K562 (cell line): Measurements from ENCODE around the gene CDC45. TPM values are rescaled to one million over a fixed set of nuclear protein-coding genes. Genes with fewer than 3 reads are reported as not detected.
A peak's percentile ranks its signal among the peaks of the same experiment; 100 is the strongest.

ENCODE experiments used
- ARID3A ChIP-seq: IDR thresholded peaks from 2 replicates; pipeline ENCODE4 v1.6.1; 2012; ENCODE audit warnings: low read depth, low read length, improper control_type of control experiment, borderline replicate concordance
- CAMTA2 ChIP-seq: fragments of 250-450 bp; sonication (Bioruptor Pico); conservative IDR thresholded peaks from 2 replicates; pipeline ENCODE4 v1.5.1; 2022
- ETV1 ChIP-seq: fragments of 450-650 bp; conservative IDR thresholded peaks from 2 replicates; pipeline ENCODE4 v1.6.1; 2016; ENCODE audit warnings: missing genetic modification characterization, control low read depth, low read depth, missing compliant biosample characterization
- GTF2F1 ChIP-seq: IDR thresholded peaks from 2 replicates; pipeline ENCODE4 v1.6.1; 2011; ENCODE audit warnings: low read depth, low read length, improper control_type of control experiment
- KDM2B ChIP-seq: fragments of 250-450 bp; sonication (Bioruptor Pico); IDR thresholded peaks from 2 replicates; pipeline ENCODE4 v1.8.0; 2021; ENCODE audit warnings: mild to moderate bottlenecking, moderate library complexity
- KDM4B ChIP-seq, 2 experiments: fragments of 450-650 bp in 1 of 2; sonication (generic) in 1 of 2; IDR thresholded peaks; 2 replicates each; pipeline ENCODE4 v1.6.1; 2016 to 2017; ENCODE audit warnings: borderline replicate concordance in 2 of 2, antibody characterized with exemption in 1 of 2, low read depth in 1 of 2, mild to moderate bottlenecking in 1 of 2
- PHB ChIP-seq: fragments of 250-450 bp; sonication (Bioruptor Pico); IDR thresholded peaks from 2 replicates; pipeline ENCODE4 v1.5.0; 2021
- RBM15 ChIP-seq: fragments of 200-400 bp; formaldehyde crosslinking; IDR thresholded peaks from 2 replicates; pipeline ENCODE4 v1.6.1; 2018; ENCODE audit warnings: mild to moderate bottlenecking, low read length, moderate library complexity; ENCODE audit not compliant: insufficient read depth
- RCOR1 ChIP-seq, 2 experiments: IDR thresholded peaks; 2 replicates each; pipeline ENCODE4 v1.6.1; 2012; ENCODE audit warnings: low read depth in 2 of 2, low read length in 2 of 2, borderline replicate concordance in 1 of 2, improper control_type of control experiment in 1 of 2
- SIRT6 ChIP-seq: IDR thresholded peaks from one replicate; pipeline ENCODE4 v1.6.1; 2012; ENCODE audit warnings: low read depth, mild to moderate bottlenecking, control low read depth, inconsistent platforms, low read length, moderate library complexity
- USF1 ChIP-seq: sonication (generic); formaldehyde crosslinking; IDR thresholded peaks from 2 replicates; pipeline ENCODE4 v1.9.0; 2022; ENCODE audit warnings: mild to moderate bottlenecking, missing genetic modification reagents
- ZBTB5 ChIP-seq: fragments of 450-650 bp; IDR thresholded peaks from 2 replicates; pipeline ENCODE4 v1.6.1; 2017; ENCODE audit warnings: antibody characterized with exemption
- ZFP1 ChIP-seq: fragments of 450-650 bp; formaldehyde crosslinking; IDR thresholded peaks from 2 replicates; pipeline ENCODE4 v1.4.0; 2020; ENCODE audit warnings: mild to moderate bottlenecking, mixed read lengths
- ZFX ChIP-seq: sonication (generic); formaldehyde crosslinking; IDR thresholded peaks from 2 replicates; pipeline ENCODE4 v1.8.0; 2022; ENCODE audit warnings: mild to moderate bottlenecking, missing genetic modification reagents, moderate library complexity
- ZKSCAN8 ChIP-seq: fragments of 200-800 bp; sonication (Bioruptor generic); IDR thresholded peaks from 2 replicates; pipeline ENCODE4 v1.6.1; 2016; ENCODE audit warnings: missing genetic modification characterization, missing compliant biosample characterization
- ZNF143 ChIP-seq: sonication (generic); formaldehyde crosslinking; IDR thresholded peaks from 2 replicates; pipeline ENCODE4 v1.9.0; 2022; ENCODE audit warnings: mild to moderate bottlenecking, missing genetic modification reagents
- ZNF184 ChIP-seq: sonication (generic); formaldehyde crosslinking; IDR thresholded peaks from 2 replicates; pipeline ENCODE4 v1.5.0; 2020; ENCODE audit warnings: missing genetic modification reagents
- ZNF436 ChIP-seq: fragments of 250-450, 450-650 bp; sonication (Bioruptor Pico); formaldehyde crosslinking; IDR thresholded peaks from 2 replicates; pipeline ENCODE4 v1.7.0; 2020; ENCODE audit warnings: mild to moderate bottlenecking
- polyA plus RNA-seq, 8 experiments: library from polyadenylated mRNA; depleted of rRNA in 4 of 8; stranded (reverse) in 5 of 8; unstranded in 3 of 8; fragments of >200 nt; fragmentation: Nextera tagmentation in 2 of 8; fragmentation: Illumina TruSeq in 1 of 8; extraction: Ambion mirVana in 2 of 8; extraction: Trizol in 1 of 8; gene quantifications; 2 replicates each; pipeline versions ENCODE4 v1.2.1 to v1.2.3, GENCODE V29; 2011 to 2014; ENCODE audit warnings: inconsistent platforms in 1 of 8, missing spikeins in 1 of 8
- total RNA-seq, 7 experiments: library from RNA; depleted of rRNA in 6 of 7; stranded (reverse); fragments of >200 nt in 6 of 7; fragmentation: Illumina TruSeq in 2 of 7; extraction: Trizol in 2 of 7; gene quantifications; 2 replicates each; pipeline versions ENCODE4 v1.2.1 to v1.2.3, GENCODE V29; 2011 to 2021; ENCODE audit warnings: low replicate concordance in 1 of 7
- TF ChIP-seq, protein P1 (sequence below): IDR thresholded peaks from 2 replicates; pipeline ENCODE4 v1.6.1; 2016; ENCODE audit warnings: missing genetic modification characterization, missing compliant biosample characterization
- TF ChIP-seq, protein P2 (sequence below): sonication (generic); formaldehyde crosslinking; IDR thresholded peaks from 2 replicates; pipeline ENCODE4 v1.8.0; 2022; ENCODE audit warnings: mild to moderate bottlenecking, missing genetic modification reagents
- TF ChIP-seq, protein P3 (sequence below): fragments of 250-450 bp; sonication (Bioruptor Pico); IDR thresholded peaks from 2 replicates; pipeline ENCODE4 v1.9.0; 2021; ENCODE audit warnings: mild to moderate bottlenecking

Gene CDC45
- total and polyA plus RNA-seq, 9 of the 15 experiments (the other 6 are each of a cell fraction or from before 2014, with no cell fraction given) = 251 to 580 (median 410) TPM

DNA sequence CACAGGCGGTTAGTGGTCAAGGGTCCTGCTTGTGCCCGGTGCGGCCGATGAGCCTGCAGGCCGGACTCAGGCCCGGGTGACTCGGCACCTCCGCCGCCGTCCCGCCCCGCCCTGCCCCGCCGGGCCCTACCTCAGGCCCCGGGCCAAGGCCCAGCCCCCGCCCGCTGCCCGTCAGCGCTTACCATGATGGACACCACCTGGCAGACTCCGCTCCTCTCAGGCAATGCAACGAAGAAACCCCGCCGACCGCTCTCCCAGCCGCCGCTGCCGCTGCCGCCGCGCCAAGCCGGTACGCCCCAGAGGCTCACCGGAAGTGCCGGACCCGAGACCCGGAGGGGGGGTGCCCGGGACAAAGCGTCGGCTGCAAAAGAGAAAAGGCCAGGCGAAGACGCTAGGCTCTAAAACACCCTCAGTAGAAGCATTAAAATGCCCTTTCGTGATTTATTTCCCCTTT, 792 bp upstream of the CDC45 start, which contains the start of gene UFD1 (continued):
- TF ChIP-seq ARID3A = peak; percentile 95; the same call in 1 of the 2 replicates
- TF ChIP-seq ETV1 = peak; percentile 100
- TF ChIP-seq ZNF143 = no peak
- TF ChIP-seq, protein P1, sequence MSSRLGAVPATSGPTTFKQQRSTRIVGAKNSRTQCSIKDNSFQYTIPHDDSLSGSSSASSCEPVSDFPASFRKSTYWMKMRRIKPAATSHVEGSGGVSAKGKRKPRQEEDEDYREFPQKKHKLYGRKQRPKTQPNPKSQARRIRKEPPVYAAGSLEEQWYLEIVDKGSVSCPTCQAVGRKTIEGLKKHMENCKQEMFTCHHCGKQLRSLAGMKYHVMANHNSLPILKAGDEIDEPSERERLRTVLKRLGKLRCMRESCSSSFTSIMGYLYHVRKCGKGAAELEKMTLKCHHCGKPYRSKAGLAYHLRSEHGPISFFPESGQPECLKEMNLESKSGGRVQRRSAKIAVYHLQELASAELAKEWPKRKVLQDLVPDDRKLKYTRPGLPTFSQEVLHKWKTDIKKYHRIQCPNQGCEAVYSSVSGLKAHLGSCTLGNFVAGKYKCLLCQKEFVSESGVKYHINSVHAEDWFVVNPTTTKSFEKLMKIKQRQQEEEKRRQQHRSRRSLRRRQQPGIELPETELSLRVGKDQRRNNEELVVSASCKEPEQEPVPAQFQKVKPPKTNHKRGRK (tag) = no peak
- TF ChIP-seq SIRT6 = peak; percentile 84
- peak; percentile 48; the same call in 1 of the 2 replicates for TF ChIP-seq ZNF436 (CRISPR knock-in tag)
- TF ChIP-seq, protein P2, sequence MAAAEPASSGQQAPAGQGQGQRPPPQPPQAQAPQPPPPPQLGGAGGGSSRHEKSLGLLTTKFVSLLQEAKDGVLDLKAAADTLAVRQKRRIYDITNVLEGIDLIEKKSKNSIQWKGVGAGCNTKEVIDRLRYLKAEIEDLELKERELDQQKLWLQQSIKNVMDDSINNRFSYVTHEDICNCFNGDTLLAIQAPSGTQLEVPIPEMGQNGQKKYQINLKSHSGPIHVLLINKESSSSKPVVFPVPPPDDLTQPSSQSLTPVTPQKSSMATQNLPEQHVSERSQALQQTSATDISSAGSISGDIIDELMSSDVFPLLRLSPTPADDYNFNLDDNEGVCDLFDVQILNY = no peak
- TF ChIP-seq, protein P3, sequence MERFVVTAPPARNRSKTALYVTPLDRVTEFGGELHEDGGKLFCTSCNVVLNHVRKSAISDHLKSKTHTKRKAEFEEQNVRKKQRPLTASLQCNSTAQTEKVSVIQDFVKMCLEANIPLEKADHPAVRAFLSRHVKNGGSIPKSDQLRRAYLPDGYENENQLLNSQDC (CRISPR knock-in tag) = peak; percentile 94
- TF ChIP-seq USF1 (CRISPR knock-in tag) = no peak
- TF ChIP-seq CAMTA2 (CRISPR knock-in tag) = peak; percentile 94; the same call in 1 of the 2 replicates
- TF ChIP-seq KDM4B (IDR thresholded peaks at IDR 0.05; ENCODE audit: borderline replicate concordance in 2 of 2, low read depth in 1 of 2) = no peak
- 0 out of 2 replicates have a peak, but pooled peaks have one; percentile 74 for TF ChIP-seq GTF2F1
- no peak for TF ChIP-seq ZNF184 (CRISPR knock-in tag)
- no peak for TF ChIP-seq ZFP1 (CRISPR knock-in tag)
- no peak for TF ChIP-seq ZKSCAN8 (CRISPR knock-in tag)
- no peak for TF ChIP-seq ZBTB5
- peak; percentile 30; the same call in 1 of the 2 replicates for TF ChIP-seq KDM2B (CRISPR knock-in tag)
- peak in 1 of 2 experiments; percentile 50; a peak in 2 of 4 replicates for TF ChIP-seq RCOR1 (IDR thresholded peaks at IDR 0.05; ENCODE audit: borderline replicate concordance in 1 of 2, low read depth in 2 of 2, low read length in 2 of 2)
- TF ChIP-seq PHB (CRISPR knock-in tag) = peak; percentile 95
- TF ChIP-seq ZFX (CRISPR knock-in tag) = no peak
- no peak for TF ChIP-seq RBM15
